GM23338 (cell line): ENCODE results near the gene ZNF398. TPM values are rescaled to one million over a fixed set of nuclear protein-coding genes. Genes with fewer than 3 reads are reported as not detected.
A peak's percentile ranks its signal among the peaks of the same experiment; 100 is the strongest.

Experiments used
- ATAC-seq: fragments of 200-7000 bp; cut with Tn5 transposase; 3 replicates; pipeline ENCODE4 v1.9.1; 2020
- DNase-seq: peaks from one replicate; pipeline ENCODE4 v3.0.0-alpha.2; 2015; ENCODE audit warnings: low spot score
- H2AFZ ChIP-seq: fragments of 200-600 bp; sonication (generic); 2 replicates; pipeline ENCODE4 v1.8.0; 2016; ENCODE audit warnings: antibody characterized with exemption, mild to moderate bottlenecking, moderate library complexity
- H3F3A ChIP-seq: fragments of 200-600 bp; sonication (generic); replicated peaks from 2 replicates; pipeline ENCODE4 v1.8.0; 2017; ENCODE audit warnings: antibody characterized with exemption, mixed run types, low read depth
- H3K27ac ChIP-seq: fragments of 200-600 bp; sonication (generic); 2 replicates; pipeline ENCODE4 v1.6.1; 2016; ENCODE audit warnings: low read depth
- H3K27me3 ChIP-seq: fragments of 200-600 bp; sonication (generic); 2 replicates; pipeline ENCODE4 v1.8.0; 2016; ENCODE audit warnings: mild to moderate bottlenecking, mixed run types, moderate library complexity; ENCODE audit not compliant: insufficient read depth
- H3K36me3 ChIP-seq: fragments of 200-600 bp; sonication (generic); 2 replicates; pipeline ENCODE4 v1.8.0; 2016; ENCODE audit warnings: mild to moderate bottlenecking; ENCODE audit not compliant: insufficient read depth
- H3K4me1 ChIP-seq: fragments of 200-600 bp; sonication (generic); 2 replicates; pipeline ENCODE4 v1.8.0; 2016; ENCODE audit warnings: mild to moderate bottlenecking, moderate library complexity; ENCODE audit not compliant: insufficient read depth
- H3K4me2 ChIP-seq: fragments of 200-600 bp; sonication (generic); 2 replicates; pipeline ENCODE4 v1.7.1; 2017; ENCODE audit warnings: mixed run types
- H3K4me3 ChIP-seq: fragments of 200-600 bp; sonication (generic); 2 replicates; pipeline ENCODE4 v1.6.1; 2016; ENCODE audit warnings: mixed run types
- H3K79me2 ChIP-seq: fragments of 200-600 bp; sonication (generic); replicated peaks from 2 replicates; pipeline ENCODE4 v1.8.0; 2017; ENCODE audit warnings: mild to moderate bottlenecking; ENCODE audit not compliant: insufficient read depth
- H3K9me2 ChIP-seq: fragments of 200-600 bp; sonication (generic); 2 replicates; pipeline ENCODE4 v1.8.0; 2017; ENCODE audit not compliant: insufficient read depth
- H4K20me1 ChIP-seq: fragments of 200-600 bp; sonication (generic); replicated peaks from 2 replicates; pipeline ENCODE4 v1.8.0; 2017; ENCODE audit warnings: mild to moderate bottlenecking; ENCODE audit not compliant: insufficient read depth
- H3K27ac Mint-ChIP-seq: 2 replicates; pipeline ENCODE4 v1.8.0; 2020; ENCODE audit warnings: inconsistent platforms, mild to moderate bottlenecking, moderate library complexity, mixed read lengths
- H3K27me3 Mint-ChIP-seq: 3 replicates; pipeline ENCODE4 v1.8.0; 2022; ENCODE audit warnings: low read depth, mild to moderate bottlenecking, moderate library complexity, mixed read lengths, inconsistent platforms; ENCODE audit not compliant: insufficient read depth, poor library complexity
- H3K36me3 Mint-ChIP-seq: 3 replicates; pipeline ENCODE4 v1.8.0; 2021; ENCODE audit warnings: low read depth, mild to moderate bottlenecking, inconsistent platforms, moderate library complexity, mixed read lengths
- H3K4me1 Mint-ChIP-seq: 3 replicates; pipeline ENCODE4 v1.8.0; 2020; ENCODE audit warnings: mild to moderate bottlenecking, inconsistent platforms, mixed read lengths
- H3K4me3 Mint-ChIP-seq: 3 replicates; pipeline ENCODE4 v1.8.0; 2021; ENCODE audit warnings: moderate library complexity, mild to moderate bottlenecking, inconsistent platforms, mixed read lengths
- H3K9me3 Mint-ChIP-seq: 3 replicates; pipeline ENCODE4 v1.8.0; 2020; ENCODE audit warnings: moderate library complexity, mild to moderate bottlenecking, inconsistent platforms, mixed read lengths
- EZH2phosphoT487 ChIP-seq: fragments of 200-600 bp; sonication (generic); IDR thresholded peaks from one replicate; pipeline ENCODE4 v1.8.1; 2018; ENCODE audit warnings: antibody characterized with exemption; ENCODE audit not compliant: unreplicated experiment
- JUNB ChIP-seq: IDR thresholded peaks from one replicate; pipeline ENCODE4 v1.6.1; 2016; ENCODE audit warnings: antibody characterized with exemption; ENCODE audit not compliant: unreplicated experiment
- NANOG ChIP-seq: IDR thresholded peaks from 2 replicates; pipeline ENCODE4 v1.6.1; 2016; ENCODE audit warnings: antibody characterized with exemption, borderline replicate concordance
- POLR2AphosphoS5 ChIP-seq: IDR thresholded peaks from 2 replicates; pipeline ENCODE4 v1.6.1; 2016; ENCODE audit warnings: antibody characterized with exemption, low read depth
- STAT1 ChIP-seq: IDR thresholded peaks from one replicate; pipeline ENCODE4 v1.6.1; 2016; ENCODE audit warnings: antibody characterized with exemption; ENCODE audit not compliant: unreplicated experiment
- ZNF114 ChIP-seq: fragments of 250-450 bp; sonication (Bioruptor Pico); IDR thresholded peaks from 2 replicates; pipeline ENCODE4 v1.5.0; 2020; ENCODE audit warnings: mild to moderate bottlenecking, moderate library complexity
- polyA plus RNA-seq: library from polyadenylated mRNA; unstranded; fragments of >200 nt; fragmentation: Nextera tagmentation; extraction: Ambion mirVana; gene quantifications from 2 replicates; pipeline ENCODE4 v1.2.1, GENCODE V29; 2016
- total RNA-seq: library from RNA; depleted of rRNA; stranded (reverse); fragments of >200 nt; shearing (Covaris generic); gene quantifications from 2 replicates; pipeline ENCODE4 v1.2.3, GENCODE V29; 2014
- TF ChIP-seq, protein P1 (sequence below): fragments of 250-450 bp; sonication (Bioruptor Pico); IDR thresholded peaks from 2 replicates; pipeline ENCODE4 v1.5.0; 2020; ENCODE audit warnings: mild to moderate bottlenecking, moderate library complexity

Gene ZNF398
- total and polyA plus RNA-seq, 2 experiments from 2014 or later: 20.7 to 99.6 TPM

DNA sequence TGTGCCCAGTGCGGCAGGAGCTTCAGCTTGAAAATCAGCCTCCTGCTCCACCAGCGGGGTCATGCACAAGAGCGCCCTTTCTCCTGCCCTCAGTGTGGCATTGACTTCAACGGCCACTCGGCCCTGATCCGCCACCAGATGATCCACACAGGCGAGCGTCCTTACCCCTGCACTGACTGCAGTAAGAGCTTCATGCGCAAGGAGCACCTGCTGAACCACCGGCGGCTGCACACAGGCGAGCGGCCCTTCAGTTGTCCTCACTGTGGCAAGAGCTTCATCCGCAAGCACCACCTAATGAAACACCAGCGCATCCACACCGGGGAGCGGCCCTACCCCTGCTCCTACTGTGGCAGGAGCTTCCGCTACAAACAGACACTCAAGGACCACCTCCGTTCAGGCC lies 32.0 kb downstream of the ZNF398 start (continued):
- TF ChIP-seq, protein P1, sequence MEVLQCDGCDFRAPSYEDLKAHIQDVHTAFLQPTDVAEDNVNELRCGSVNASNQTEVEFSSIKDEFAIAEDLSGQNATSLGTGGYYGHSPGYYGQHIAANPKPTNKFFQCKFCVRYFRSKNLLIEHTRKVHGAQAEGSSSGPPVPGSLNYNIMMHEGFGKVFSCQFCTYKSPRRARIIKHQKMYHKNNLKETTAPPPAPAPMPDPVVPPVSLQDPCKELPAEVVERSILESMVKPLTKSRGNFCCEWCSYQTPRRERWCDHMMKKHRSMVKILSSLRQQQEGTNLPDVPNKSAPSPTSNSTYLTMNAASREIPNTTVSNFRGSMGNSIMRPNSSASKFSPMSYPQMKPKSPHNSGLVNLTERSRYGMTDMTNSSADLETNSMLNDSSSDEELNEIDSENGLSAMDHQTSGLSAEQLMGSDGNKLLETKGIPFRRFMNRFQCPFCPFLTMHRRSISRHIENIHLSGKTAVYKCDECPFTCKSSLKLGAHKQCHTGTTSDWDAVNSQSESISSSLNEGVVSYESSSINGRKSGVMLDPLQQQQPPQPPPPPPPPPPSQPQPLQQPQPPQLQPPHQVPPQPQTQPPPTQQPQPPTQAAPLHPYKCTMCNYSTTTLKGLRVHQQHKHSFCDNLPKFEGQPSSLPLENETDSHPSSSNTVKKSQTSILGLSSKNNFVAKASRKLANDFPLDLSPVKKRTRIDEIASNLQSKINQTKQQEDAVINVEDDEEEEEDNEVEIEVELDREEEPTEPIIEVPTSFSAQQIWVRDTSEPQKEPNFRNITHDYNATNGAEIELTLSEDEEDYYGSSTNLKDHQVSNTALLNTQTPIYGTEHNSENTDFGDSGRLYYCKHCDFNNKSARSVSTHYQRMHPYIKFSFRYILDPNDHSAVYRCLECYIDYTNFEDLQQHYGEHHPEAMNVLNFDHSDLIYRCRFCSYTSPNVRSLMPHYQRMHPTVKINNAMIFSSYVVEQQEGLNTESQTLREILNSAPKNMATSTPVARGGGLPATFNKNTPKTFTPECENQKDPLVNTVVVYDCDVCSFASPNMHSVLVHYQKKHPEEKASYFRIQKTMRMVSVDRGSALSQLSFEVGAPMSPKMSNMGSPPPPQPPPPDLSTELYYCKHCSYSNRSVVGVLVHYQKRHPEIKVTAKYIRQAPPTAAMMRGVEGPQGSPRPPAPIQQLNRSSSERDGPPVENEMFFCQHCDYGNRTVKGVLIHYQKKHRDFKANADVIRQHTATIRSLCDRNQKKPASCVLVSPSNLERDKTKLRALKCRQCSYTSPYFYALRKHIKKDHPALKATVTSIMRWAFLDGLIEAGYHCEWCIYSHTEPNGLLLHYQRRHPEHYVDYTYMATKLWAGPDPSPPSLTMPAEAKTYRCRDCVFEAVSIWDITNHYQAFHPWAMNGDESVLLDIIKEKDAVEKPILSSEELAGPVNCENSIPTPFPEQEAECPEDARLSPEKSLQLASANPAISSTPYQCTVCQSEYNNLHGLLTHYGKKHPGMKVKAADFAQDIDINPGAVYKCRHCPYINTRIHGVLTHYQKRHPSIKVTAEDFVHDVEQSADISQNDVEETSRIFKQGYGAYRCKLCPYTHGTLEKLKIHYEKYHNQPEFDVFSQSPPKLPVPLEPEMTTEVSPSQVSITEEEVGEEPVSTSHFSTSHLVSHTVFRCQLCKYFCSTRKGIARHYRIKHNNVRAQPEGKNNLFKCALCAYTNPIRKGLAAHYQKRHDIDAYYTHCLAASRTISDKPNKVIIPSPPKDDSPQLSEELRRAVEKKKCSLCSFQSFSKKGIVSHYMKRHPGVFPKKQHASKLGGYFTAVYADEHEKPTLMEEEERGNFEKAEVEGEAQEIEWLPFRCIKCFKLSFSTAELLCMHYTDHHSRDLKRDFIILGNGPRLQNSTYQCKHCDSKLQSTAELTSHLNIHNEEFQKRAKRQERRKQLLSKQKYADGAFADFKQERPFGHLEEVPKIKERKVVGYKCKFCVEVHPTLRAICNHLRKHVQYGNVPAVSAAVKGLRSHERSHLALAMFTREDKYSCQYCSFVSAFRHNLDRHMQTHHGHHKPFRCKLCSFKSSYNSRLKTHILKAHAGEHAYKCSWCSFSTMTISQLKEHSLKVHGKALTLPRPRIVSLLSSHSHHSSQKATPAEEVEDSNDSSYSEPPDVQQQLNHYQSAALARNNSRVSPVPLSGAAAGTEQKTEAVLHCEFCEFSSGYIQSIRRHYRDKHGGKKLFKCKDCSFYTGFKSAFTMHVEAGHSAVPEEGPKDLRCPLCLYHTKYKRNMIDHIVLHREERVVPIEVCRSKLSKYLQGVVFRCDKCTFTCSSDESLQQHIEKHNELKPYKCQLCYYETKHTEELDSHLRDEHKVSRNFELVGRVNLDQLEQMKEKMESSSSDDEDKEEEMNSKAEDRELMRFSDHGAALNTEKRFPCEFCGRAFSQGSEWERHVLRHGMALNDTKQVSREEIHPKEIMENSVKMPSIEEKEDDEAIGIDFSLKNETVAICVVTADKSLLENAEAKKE (CRISPR knock-in tag): no peak

DNA sequence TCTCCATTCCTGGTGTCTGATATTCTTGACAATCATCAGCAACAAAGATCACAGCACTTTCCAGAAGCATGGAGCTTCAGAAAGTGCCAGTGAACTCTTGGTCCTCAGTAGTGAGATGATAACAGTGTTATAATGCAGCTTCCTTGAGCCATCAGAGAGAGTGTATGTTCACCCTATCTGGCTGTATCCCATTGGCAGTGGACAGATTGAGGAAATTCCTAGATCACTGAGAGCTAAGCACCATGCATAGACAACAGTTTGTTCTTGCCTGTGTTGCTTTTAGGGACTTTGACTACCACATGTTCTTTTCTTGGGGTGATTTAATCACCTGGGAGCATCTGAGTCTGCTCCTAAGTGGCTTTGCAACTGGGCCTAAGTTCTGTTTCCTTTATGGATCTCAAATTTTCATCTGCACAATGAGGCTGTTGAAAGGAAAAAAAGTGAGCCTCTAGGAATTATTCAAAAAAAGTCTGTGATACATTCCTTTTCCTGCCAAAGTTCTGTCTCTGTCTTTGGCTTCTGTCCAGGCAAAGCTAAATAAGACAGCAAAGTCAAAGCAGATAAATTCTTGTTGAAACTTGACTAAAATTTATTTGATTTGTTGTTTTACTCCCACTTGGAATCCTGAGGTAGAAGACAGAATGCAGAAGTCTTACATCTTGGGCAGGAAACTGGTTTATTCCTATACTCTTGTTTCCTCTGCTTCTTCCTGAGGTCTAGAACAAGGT lies 33.6 kb downstream of the ZNF398 start:
- Histone ChIP-seq H3F3A (peaks cover 65% of the 10 kb centered on the region), H3K4me3 (no peak overlapping the region), H3K36me3 (peaks cover 63% of the 10 kb centered on the region), H2AFZ (no peak overlapping the region), H3K27ac (peak overlapping the region; percentile 72), H3K27me3 (no peaks in the 10 kb centered on the region), H3K9me2 (no peaks in the 10 kb centered on the region), H3K4me1 (no peaks in the 10 kb centered on the region), H4K20me1 (peaks cover 43% of the 10 kb centered on the region), H3K79me2 (0 out of 2 replicates have a peak, but pooled peaks cover 4% of the 10 kb centered on the region), H3K4me2 (no peak overlapping the region)
- DNase-seq (no peak), ATAC-seq (no peak)
- Mint-ChIP-seq H3K27me3 (peaks cover 4% of the 10 kb centered on the region), H3K4me3 (no peak overlapping the region), H3K4me1 (no peaks in the 10 kb centered on the region), H3K36me3 (peaks cover 71% of the 10 kb centered on the region), H3K27ac (no peak overlapping the region), H3K9me3 (no peaks in the 10 kb centered on the region)
- TF ChIP-seq, protein P1 (CRISPR knock-in tag): no peak
- no peak for TF ChIP-seq NANOG
- TF ChIP-seq JUNB: no peak
- no peak for TF ChIP-seq EZH2phosphoT487
- no peak for TF ChIP-seq STAT1
- no peak for TF ChIP-seq ZNF114 (CRISPR knock-in tag)
- TF ChIP-seq POLR2AphosphoS5: no peak
